ENCODE data around the gene RPP25L.
A peak's percentile ranks its signal among the peaks of the same experiment; 100 is the strongest.
"Not testable (repeated sequence)": the region's sequence is repeated elsewhere in the genome, so short reads cannot be mapped to it uniquely, and the experiment has no call there.

The RPP25L gene

GRCh38 chr9:34611811-34612787, at the start of gene RPP25L:
RPP25L (minus strand) TSS chr9:34612097; CDS start chr9:34611296, 801 bp downstream.
- peak; percentile 98 for DNase-seq (ENCODE audit: low spot score)

- no peak for DNase-seq (ENCODE audit: low spot score)
Observed at GRCh38 chr9:34659592-34660253, 47.8 kb upstream of the RPP25L start.

- DNase-seq (ENCODE audit: low spot score): no peak
Observed at GRCh38 chr9:34658461-34658860, 46.6 kb upstream of the RPP25L start.

- no peak for DNase-seq (ENCODE audit: low spot score)
Observed at GRCh38 chr9:34656992-34657391, 45.1 kb upstream of the RPP25L start.

DNA sequence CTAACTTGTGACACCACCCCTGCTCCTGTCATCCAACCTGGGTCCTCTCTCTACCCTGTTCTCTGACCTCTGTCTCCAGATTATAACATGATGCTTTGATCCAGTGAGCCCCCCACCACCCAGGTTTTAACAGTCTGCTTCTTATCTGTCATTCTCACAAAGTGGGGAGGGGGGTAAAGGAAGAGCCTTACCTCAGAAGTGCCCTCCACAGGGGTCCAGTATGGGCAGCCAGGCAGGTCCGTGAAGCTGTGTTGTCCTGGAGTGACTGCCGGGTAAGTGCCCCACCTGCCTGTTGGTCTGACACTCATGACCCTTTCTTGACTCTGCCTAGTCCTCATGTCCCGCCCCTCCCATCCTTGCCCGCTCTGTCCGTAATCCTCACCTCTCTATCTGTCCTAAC, 43.5 kb upstream of the RPP25L start:
- DNase-seq (ENCODE audit: low spot score): no peak

- peak; percentile 77 for DNase-seq (ENCODE audit: low spot score)
Observed at GRCh38 chr9:34654323-34655051, 42.6 kb upstream of the RPP25L start.

- peak; percentile 61 for DNase-seq (ENCODE audit: low spot score)
Observed at GRCh38 chr9:34653151-34654072, 41.5 kb upstream of the RPP25L start.

DNA sequence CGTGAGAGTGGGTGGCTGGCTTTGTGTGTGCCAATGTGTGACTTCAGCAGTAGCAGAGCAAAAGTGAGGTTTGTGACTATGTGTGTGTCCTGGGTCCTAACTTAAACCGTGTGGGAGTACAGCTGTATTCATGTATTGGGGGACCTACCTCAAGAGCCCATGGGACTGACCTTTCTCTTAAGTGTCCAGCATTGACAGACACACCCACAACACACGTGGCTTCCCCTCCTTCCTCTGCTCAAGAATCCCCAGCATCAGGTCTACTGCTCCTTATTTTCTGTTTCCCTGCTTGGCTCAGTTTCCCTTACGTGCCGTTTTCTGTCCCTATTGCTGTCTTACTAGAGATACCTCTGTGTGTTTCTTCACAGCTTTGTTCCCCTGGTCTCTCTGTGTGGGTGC, 40.7 kb upstream of the RPP25L start:
- no peak for DNase-seq (ENCODE audit: low spot score)

- DNase-seq (ENCODE audit: low spot score): peak; percentile 95
Observed at GRCh38 chr9:34651876-34652601, 40.1 kb upstream of the RPP25L start, which contains the start of gene IL11RA. IL11RA (plus strand) TSS chr9:34652185; CDS start chr9:34655218, 3,033 bp downstream.

DNA sequence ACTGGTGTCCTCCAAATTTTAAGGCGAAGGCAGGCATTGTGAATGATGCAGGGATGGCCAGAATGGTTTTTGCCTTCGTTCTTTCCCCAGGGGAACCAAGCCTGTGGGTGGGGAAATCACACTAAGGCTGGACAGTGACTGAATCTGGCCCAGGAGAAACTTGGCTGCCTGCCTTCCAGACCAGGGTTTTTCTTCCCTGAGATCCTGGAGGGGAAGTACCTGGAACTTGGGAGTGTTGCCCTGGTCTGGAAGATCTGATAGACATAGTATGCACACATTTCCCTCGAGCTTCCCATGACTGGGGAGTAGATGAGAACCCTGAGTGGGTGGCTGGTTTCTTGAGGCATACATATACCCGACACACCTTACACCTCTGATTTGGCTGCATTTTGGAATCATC, 39.4 kb upstream of the RPP25L start:
- no peak for DNase-seq (ENCODE audit: low spot score)

DNA sequence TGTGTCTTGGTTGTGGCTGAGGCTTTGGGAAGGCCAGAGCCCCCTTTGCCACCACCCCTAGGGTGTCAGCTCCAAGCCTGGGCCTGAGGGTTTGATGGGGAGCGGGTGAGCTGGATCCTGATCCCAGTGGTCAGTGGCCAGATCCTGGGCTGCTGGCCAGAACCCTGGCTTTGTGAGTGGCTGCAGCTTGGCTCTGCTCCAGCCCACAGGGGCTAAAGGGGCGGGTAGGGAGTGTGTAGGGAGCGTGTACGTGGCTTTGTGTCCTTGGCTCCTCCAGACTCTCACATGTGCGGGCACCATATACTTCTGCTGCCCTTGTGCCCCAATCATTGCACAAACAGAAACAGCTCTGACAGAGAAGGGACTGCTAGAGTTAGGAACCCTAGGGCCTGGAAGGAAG, 38.9 kb upstream of the RPP25L start:
- DNase-seq (ENCODE audit: low spot score): no peak

DNA sequence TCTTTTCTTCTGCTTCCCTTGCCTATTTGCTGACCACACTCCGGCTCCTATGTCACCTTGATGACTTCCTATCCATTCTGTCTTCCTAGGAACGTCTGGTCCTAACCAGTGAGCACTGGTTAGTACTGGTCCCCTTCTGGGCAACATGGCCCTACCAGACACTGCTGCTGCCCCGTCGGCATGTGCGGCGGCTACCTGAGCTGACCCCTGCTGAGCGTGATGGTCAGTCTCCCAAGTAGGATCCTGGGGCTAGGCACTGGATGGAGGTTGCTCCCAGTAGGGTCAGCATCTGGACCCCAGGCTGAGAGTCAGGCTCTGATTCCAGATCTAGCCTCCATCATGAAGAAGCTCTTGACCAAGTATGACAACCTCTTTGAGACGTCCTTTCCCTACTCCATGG, 36.8 kb upstream of the RPP25L start:
- DNase-seq (ENCODE audit: low spot score): no peak

DNA sequence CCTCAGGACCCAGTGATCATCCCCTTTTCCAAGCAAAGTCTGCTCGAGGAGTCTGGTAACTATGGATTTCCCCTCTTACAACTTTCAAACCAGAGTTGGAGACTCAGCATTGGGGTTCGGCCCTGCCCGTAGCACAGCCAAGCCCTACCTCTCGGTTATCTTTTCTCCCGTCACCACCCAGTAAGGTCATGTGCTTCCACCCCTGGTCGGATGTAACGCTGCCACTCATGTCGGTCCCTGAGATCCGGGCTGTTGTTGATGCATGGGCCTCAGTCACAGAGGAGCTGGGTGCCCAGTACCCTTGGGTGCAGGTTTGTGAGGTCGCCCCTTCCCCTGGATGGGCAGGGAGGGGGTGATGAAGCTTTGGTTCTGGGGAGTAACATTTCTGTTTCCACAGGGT, 35.8 kb upstream of the RPP25L start:
- DNase-seq (ENCODE audit: low spot score): no peak

DNA sequence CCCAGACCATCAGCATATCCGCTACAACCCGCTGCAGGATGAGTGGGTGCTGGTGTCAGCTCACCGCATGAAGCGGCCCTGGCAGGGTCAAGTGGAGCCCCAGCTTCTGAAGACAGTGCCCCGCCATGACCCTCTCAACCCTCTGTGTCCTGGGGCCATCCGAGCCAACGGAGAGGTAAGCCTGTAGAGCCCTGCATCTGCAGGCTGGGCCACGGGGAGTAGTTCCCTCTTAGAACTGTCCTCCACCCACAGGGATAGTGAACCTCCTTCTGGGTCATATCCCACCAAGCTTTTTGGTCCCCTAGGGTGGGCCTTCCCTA, 35.1 kb upstream of the RPP25L start:
- DNase-seq (ENCODE audit: low spot score): no peak

- DNase-seq (ENCODE audit: low spot score): peak; percentile 92
Observed at GRCh38 chr9:34646211-34647083, 34.5 kb upstream of the RPP25L start, which contains the start of gene GALT. GALT (plus strand) TSS chr9:34646675; CDS start chr9:34646705, 30 bp downstream.

DNA sequence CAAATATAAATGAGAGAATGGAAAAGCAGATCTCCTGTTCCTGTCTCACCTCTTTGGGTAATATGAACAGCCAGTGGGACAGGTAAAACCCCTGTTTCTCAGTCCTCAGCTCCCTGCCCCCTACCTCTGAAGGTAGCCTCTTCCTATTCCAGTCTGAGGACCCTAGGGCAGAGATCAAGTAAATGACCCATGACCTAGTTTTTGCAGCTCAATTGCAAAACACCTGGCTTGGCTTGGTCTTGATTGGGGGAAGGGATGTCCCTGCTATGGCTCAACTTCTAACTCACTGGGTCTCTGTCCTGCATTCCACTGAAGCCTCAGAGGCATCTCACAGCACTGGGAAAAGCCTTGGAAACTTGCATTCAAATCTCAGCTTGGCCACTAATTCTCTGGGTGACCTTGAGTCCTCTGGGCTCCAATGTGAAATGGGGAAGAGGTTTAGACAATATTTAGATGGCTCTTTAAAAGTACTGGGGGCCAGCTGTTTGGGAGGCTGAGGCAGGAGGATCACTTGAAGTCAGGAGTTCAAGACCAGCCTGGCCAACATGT, 32.9 kb upstream of the RPP25L start:
- no peak for DNase-seq (ENCODE audit: low spot score)

GRCh38 chr9:34642679-34643078, 30.8 kb upstream of the RPP25L start:
- DNase-seq (ENCODE audit: low spot score): no peak

DNA sequence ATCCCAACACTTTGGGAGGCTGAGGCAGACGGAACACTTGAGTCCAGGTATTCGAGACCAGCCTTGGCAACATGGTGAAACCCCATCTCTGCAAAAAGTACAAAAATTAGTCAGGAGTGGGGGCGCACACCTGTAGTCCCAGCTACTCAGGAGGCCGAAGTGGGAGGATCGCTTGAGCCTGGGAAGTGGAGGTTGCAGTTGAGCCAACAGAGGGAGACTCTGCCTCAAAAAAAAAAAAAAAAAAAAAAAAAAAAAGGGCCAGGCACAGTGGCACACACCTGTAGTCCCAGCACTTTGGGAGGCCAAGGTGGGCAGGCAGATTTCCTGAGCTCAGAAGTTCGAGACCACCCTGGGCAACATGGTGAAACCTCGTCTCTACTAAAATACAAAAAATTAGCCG, 27.4 kb upstream of the RPP25L start:
- not testable (repeated sequence) for DNase-seq (ENCODE audit: low spot score)

GRCh38 chr9:34638138-34638445, 26.2 kb upstream of the RPP25L start:
- DNase-seq (ENCODE audit: low spot score): no peak
